ENCODE measurements around the gene USP48. TPM values are rescaled to one million over a fixed set of nuclear protein-coding genes. Genes with fewer than 3 reads are reported as not detected.

USP48 gene
- total RNA-seq, 1 donor from 2014 or later, result 53.7 TPM

DNA sequence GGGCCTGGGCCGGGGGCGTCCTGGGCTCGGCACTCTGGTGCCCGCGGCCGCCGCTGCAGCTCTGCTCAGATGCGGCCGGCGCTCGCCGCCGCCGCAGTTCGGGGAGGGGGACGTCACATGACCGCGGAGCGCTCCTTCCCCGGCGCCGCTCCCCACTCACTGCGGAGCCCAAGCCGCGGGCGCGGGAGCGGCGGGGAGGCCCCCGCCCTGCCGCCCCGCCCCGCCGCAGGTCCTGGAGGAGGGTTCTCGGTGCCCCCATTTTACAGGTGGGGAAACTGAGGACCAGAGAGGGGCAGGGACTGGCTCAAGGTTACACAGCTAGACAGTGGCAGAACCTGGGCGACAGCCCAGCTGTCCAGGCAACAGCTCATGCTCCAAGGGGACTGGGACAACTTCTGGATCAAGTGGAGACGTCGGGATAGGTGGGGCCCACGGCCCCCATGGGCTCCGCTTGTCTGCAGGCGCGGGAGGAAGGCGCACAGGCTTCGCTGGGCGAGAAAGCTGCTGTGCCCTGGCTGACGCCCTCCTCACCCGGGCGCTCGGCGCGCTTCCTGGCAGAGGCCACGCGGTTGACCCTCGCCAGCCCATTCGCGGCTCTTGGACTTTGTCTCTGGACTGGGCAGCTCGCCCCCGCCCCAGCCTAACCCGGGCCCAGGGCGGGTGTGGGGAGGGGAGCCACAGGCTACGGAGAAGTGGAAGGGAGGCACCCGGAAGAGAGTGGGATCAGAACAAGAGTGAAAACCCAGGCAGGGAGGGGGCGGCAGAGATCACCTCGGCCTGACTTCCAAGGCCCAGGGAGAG is 113.5 kb downstream of the USP48 start, which contains the start of gene RAP1GAP:
TSS of gene RAP1GAP (minus strand) at position 100 of the 801 bp plus-strand sequence. CDS start 49,325 bp downstream, outside the sequence.
- DNase-seq (ENCODE audit: low spot score), result no peak

GRCh38 chr1:21668951-21669257 is 114.0 kb downstream of the USP48 start:
- no peak for DNase-seq (ENCODE audit: low spot score)

DNA sequence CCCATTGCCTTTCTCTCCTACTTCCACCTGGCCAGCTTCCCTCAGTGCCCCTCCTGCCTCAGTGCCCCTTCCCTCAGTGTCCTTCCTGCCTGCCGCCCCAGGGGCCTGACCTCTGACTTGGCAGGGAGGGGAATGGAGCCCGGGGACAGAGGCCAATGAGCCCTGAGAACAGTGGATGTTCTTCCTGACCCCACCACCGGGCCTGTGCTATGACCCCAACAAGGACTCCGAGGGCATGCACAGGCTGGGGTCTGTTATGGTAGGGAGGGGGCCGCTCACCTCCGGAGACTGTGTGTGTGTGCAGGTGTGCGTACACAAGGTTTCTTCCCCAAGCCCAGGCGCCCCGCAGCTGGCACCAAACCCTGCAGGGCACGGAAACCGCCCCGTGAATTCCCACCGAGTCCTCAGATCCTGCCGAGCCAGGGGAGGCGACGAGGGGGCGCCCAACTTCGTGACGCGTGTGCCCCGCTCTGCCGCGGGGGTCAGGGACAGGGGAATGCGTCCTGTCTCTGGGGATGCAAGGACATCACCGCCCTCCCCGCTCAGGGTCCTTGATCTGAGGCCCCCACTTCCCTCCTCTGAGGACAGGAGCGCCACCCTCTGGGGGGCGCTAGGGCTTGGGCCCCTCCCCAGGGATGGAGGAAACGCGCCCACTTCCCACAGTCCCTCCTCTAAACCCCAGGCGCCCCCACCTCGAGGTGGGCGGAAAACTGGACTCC is 114.6 kb downstream of the USP48 start:
- DNase-seq (ENCODE audit: low spot score), result peak; percentile 68

DNA sequence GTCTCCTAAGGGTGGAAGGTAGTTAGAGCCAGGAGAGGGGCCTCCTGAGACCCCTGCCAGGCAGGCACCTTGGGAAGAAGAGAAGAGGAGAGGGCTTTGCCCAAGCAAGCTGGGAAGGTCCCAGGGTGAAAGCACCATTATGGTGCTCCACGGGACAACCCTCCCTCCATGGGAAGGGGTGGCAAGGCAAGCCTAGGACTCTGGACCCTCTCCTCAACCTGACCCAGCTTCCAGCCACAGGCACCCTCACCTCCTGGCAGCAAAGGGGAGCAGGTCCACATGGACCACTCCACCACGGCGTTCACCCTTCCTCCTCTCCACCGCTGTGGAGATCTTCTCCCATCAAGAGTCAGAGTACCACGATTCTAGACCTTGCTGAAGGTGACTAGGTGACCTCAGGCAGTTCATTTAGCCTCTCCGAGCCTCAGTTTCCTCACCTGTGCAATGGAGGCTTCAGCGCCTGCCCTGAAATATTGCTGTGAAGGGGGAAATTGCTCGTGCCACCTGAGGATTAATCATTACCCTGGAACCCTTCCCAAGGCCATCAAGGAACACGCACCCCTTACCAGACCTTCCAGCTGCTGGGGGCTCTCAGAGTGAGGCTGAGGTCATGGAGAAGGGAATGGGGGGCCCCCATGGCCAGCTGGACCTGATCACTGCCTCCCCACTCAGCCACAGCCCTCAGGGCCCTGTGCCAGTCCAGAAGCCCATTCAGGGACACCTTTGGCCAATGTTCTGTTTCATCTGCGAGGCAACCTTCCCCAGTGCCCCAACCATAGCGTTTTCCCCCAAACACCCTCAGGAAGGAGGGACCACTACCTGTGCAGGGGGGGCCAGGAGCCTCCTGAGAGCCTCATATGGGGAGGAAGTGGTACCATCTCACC is 115.4 kb downstream of the USP48 start:
- DNase-seq (ENCODE audit: low spot score), result peak; percentile 81

GRCh38 chr1:21666576-21667320 is 116.2 kb downstream of the USP48 start:
- DNase-seq (ENCODE audit: low spot score), result peak; percentile 71

GRCh38 chr1:21665711-21666575 is 117.0 kb downstream of the USP48 start:
- peak; percentile 81 for DNase-seq (ENCODE audit: low spot score)

- peak; percentile 83 for DNase-seq (ENCODE audit: low spot score)
Measured at GRCh38 chr1:21664806-21665588, 118.0 kb downstream of the USP48 start.

- DNase-seq (ENCODE audit: low spot score), result peak; percentile 72
Measured at GRCh38 chr1:21663951-21664805, 118.8 kb downstream of the USP48 start.

- DNase-seq (ENCODE audit: low spot score), result peak; percentile 85
Measured at GRCh38 chr1:21663248-21663950, 119.5 kb downstream of the USP48 start.

GRCh38 chr1:21662426-21663247 is 120.3 kb downstream of the USP48 start:
- peak; percentile 76 for DNase-seq (ENCODE audit: low spot score)

DNA sequence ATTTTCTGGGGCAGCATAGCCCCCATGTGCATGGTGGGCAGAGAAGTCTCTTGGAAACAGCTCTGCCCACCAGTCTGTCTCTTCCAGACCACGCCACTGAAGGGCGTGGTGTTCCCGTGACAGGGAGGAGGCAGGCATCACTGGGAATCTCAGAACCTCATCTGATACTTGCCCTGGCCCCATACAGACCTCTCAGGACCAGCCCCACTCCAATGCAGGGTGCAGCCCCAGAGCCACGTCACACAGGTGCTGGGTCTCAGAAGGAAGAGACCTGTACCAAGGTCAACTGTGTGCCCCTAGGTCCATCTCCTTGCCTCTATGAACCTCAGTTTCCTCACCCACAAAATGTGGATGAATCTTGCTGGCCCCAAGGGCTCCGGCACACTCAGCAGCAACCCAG is 121.1 kb downstream of the USP48 start:
- DNase-seq (ENCODE audit: low spot score), result peak; percentile 45

- peak; percentile 22 for DNase-seq (ENCODE audit: low spot score)
Measured at GRCh38 chr1:21659924-21660326, 123.0 kb downstream of the USP48 start.

DNA sequence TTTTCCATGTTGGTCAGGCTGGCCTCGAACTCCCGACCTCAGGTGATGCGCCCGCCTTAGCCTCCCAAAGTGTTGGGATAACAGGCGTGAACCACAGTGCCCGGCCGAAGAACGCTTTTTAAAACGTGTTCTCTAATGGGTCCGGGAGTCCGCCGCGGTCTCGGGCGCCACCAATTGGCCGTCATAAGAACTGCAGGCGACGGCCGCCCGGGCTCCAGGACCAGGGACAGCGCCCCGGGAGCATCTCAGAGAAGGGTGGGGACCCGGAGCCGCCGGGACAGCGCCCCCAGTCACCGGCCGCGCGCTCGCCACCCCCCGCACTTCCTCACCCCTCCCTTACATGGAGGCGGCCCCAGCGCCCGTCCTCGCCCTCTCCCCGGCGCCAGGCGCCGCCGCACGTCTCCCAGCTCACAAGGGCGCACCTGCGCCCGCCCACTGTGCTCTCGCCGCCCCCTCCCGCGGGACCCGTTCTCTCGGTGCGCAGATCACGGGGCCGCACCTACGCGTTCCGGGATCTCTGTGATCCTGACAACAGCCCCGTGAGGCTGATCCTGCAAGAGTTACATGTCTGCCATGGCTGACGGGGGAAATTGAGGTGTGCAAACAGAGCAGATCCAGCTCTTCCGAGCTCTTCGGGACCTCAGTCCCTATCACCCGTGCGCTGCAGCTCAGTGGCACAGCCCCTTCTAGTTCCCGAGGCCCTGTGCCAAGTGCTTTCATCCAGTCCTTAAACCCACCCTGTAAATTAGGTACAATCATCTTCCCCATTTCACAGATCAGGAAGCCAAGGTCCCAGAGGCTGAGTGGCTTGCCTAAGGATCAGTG is 123.6 kb downstream of the USP48 start:
- DNase-seq (ENCODE audit: low spot score), result peak; percentile 94

GRCh38 chr1:21657456-21658190 is 125.3 kb downstream of the USP48 start:
- DNase-seq (ENCODE audit: low spot score), result no peak

GRCh38 chr1:21655748-21656147 is 127.2 kb downstream of the USP48 start:
- no peak for DNase-seq (ENCODE audit: low spot score)

Data from mesenteric fat pad (tissue), 1 donor.